GM12892 (cell line): ENCODE measurements around the gene LRRC56.
A peak's percentile ranks its signal among the peaks of the same experiment; 100 is the strongest.
"Not testable (repeated sequence)": the region's sequence is repeated elsewhere in the genome, so short reads cannot be mapped to it uniquely, and the experiment has no call there.

Source experiments
- DNase-seq: peaks from one replicate; pipeline ENCODE4 v3.0.0; 2011; ENCODE audit not compliant: insufficient read length
- FAIRE-seq: peaks from 2 replicates; lab custom pipeline; 2011; peaks lifted over from hg19 to GRCh38; lab: Jason Lieb, UNC
- POLR2A ChIP-seq: IDR thresholded peaks from 2 replicates; pipeline ENCODE4 v1.6.1; 2011; ENCODE audit warnings: low read depth, low read length, control low read depth
- POLR2AphosphoS5 ChIP-seq: IDR thresholded peaks from 2 replicates; pipeline ENCODE4 v1.6.1; 2011; ENCODE audit warnings: low read depth, low read length, control low read depth
- TAF1 ChIP-seq: IDR thresholded peaks from 2 replicates; pipeline ENCODE4 v1.6.1; 2011; ENCODE audit warnings: low read depth, mild to moderate bottlenecking, control low read depth, low read length, borderline replicate concordance

Gene LRRC56

DNA sequence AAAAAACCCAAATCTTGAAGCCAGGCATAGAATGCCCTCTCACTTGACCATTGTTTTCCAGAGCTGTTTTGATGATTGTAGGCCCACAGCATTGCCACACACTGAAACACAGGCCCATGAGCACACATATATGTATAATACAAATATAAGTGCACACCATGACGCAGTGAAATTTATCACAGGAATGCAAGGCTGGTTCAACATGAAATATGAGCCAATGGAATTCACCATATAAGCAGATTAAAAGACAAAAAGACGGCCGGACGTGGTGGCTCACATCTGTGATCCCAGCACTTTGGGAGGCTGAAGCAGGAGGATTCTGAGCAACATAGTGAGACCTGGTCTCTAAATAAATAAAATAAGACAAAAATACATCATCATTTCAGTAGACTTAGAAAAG lies 20.9 kb upstream of the LRRC56 start:
- FAIRE-seq (no peak), DNase-seq (no peak)
- TF ChIP-seq TAF1 (no peak), POLR2AphosphoS5 (no peak), POLR2A (no peak)

DNA sequence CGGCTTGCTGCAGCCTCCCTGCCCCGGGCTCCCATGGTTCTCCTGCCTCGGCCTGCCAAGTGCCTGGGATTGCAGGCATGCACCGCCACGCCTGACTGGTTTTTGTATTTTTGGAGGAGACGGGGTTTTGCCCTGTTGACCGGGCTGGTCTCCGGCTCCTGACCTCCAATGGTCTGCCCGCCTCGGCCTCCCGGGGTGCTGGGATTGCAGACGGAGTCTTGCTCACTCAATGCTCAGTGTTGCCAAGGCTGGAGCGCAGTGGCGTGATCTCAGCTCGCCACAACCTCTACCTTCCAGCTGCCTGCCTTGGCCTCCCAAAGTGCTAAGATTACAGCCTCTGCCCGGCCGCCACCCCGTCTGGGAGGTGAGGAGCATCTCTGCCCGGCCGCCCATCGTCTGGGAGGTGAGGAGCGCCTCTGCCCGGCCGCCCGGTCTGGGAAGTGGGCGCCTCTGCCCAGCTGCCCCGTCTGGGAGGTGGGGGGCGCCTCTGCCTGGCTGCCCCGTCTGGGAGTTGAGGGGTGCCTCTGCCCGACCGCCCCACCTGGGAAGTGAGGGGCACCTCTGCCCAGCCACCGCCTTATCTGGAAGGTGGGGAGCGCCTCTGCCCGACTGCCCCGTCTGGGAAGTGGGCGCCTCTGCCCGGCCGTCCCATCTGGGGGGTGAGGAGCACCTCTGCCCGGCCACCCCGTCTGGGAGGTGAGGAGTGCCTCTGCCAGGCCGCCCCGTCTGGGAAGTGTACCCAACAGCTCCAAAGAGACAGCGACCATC lies 20.2 kb upstream of the LRRC56 start:
- FAIRE-seq, DNase-seq: not testable (repeated sequence)

DNA sequence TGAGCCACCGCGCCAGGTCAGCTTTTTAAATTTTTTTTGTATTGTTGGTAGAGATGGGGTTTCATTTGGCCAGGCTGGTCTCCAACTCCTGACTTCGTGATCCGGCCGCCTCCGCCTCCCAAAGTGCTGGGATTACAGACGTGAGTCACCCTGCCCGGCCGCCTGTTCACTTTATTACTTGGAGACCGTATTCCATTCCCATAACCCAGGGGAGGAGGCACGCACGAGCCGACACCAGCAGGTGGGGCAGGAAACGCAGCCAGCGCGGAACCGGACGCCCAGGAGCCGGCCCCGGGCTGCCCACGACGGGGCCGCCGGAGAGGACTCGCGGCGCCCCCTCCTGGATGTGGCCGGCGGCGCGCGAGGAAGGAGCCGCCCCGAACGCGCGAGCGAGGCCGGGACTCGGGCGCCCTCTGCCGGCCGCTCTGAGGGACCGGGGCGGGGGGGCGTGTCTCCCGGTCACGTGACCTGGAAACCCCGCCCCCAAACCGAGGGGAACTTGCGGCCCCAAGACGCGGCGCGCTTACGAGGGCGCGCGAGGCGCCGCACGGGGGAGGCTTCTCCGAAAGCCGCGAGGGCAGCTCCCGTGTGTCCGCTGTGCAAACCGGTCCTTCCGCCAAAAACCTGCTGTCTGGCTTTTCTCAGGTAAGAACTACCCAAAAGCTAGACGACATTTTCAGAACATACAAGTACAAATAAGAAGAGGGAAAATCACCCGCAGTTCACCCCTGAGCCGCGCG lies 18.7 kb upstream of the LRRC56 start:
- no peak for TF ChIP-seq TAF1
- DNase-seq (peak; percentile 92), FAIRE-seq (peak; percentile 96)

DNA sequence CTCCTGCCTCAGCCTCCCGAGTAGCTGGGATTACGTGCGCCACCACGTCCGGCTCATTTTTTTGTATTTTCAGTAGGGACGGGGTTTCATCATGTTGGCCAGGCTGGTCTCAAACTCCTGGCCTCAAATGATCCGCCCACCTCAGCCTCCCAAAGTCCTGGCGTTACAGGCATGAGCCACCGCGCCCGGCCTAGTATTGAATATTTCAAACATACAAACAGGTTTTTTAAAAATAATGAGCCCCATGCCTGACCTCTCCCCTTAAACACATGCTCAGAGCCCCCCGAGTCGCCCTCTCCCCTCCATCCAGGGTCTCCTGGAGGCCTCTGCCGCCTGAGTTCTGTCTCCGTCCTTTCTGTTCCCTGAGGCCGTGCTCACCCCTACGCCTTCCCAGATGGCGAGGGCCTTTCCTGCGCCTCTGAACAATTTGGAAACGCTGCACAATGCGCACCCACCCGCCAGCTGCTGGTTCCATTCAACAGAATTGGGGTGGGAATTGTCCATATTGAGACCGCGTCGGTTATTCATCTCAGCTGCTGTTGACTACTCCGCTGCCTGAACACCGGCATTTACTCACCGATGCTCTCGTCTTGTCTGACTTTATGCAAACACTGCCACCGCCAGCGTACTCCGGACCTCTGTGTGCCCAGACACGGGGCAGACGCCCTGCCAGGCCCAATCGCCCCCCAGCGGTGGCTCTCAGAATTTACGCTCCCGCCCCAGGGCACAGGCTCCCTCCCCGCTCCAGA lies 16.7 kb upstream of the LRRC56 start:
- DNase-seq: no peak
- no peak for FAIRE-seq
- TF ChIP-seq POLR2A (no peak), TAF1 (no peak)

DNA sequence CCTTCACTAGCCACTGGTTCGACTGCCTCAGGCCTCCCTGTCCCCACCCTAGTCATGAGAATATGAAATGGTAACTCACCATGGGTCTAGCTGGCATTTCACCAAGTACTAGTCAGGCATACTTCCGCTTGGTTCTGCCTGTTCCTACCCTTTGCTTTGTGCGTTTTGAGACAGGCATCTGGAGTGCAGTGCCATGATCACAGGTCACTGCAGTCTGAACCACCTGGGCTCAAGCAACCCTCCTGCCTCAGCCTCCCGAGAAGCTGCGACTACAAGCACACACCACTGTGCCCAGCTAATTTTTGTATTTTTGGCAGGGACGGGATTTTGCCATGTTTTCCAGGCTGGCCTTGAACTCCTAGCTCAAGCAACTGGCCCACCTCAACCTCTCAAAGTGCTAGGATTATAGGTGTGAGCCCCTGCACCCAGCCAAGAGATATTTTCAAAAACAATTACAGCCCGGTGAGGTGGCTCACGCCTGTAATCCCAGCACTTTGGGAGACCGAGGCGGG lies 16.1 kb upstream of the LRRC56 start:
- DNase-seq: no peak
- no peak for FAIRE-seq
- TF ChIP-seq POLR2AphosphoS5 (no peak), TAF1 (no peak), POLR2A (no peak)

DNA sequence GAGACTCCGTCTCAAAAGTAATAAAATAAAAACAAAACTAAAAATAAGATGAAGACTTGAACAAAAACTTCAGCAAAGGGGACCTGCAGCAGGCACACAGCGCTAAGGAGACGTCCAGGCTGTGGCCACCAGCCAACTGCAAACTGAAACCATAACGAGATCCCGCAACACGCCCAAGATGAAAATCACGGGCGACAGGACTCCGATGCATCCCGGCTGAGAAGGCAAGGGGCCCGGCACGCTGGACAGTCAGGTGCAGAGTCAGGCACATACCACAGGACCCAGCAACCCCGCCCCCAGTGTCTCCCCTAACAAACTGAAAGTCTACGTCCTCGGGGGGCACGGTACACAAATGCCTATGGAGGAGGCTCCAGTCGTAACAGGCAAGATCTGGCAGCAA lies 11.1 kb upstream of the LRRC56 start:
- FAIRE-seq (no peak), DNase-seq (no peak)
- TF ChIP-seq TAF1 (no peak), POLR2AphosphoS5 (no peak), POLR2A (no peak)

DNA sequence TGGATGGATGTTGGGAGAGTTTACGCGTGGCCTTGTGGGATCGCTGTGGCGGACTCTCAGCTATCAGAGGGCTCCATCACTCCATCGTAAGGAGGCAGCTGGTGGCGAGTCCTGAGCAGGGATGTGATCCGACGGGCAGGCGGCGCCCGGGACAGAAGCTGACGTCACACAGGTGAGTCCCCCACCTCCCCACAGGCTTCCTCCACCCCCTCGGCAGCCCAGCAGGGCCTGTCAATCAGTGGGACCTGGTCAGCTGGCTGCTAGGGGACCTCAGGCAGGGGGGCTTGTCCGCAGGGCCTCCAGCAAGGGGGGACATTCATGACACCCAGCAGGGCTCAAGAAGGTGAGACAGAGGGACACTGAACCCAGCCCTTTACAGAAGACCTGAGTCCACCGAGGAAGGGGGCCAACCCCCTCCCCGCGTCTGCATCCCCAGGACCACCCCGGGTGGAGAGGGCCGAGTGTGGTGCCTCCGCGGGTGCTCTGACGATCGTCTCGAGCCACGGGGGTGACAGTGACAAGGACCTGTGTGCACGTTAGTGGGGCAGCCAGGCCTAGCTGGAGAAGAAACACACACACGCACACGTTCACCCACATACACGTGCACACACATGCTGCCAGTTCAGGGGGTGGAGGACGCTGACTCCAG lies 9.0 kb upstream of the LRRC56 start:
- no peak for TF ChIP-seq TAF1
- TF ChIP-seq POLR2AphosphoS5: no peak
- no peak for TF ChIP-seq POLR2A
- no peak for FAIRE-seq
- DNase-seq: no peak

DNA sequence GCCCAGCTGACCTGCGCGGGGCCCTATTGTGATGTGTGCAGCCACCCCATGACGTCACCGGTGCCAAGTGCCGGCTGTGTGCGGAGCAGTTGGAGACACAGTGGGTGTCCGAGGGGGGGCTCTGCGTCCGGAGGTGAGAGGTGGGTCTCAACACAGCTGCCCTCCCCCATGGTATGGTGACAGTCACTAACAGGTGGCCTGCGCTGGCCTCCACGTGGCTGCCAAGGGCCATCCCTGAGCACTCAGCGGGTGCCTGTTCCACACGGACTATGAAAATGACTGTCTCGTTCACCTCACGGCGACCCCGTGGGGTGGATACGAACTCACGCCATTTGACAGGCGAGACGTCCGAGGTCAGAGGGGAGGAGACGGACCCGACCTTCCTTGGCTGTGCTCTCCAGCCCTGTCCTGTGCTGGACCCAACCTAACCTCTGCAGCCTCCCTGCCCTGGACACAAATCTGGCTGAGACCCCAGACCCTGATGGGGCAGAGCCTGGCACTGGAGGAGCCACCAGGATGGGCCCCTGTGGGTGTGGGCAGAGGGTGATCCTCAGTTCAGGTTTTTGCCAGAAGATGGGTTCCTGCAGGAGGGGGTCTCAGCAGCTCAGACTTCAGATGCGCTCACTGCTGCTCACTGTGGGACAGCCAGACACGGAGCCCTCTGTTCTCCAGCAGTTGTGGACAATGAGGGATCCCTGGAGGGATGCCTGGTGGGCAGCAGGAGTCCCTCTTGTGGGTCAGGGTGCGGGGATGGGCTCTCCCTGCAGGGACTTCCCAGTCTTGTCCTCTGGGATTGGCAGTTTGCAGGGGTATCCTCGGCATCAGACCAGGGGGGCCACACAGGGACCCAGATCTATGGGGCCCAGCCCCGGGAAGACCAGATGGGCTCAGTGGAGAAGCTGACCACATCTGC lies 8.3 kb upstream of the LRRC56 start:
- FAIRE-seq: no peak
- no peak for TF ChIP-seq POLR2A
- TF ChIP-seq POLR2AphosphoS5: no peak
- no peak for TF ChIP-seq TAF1

DNA sequence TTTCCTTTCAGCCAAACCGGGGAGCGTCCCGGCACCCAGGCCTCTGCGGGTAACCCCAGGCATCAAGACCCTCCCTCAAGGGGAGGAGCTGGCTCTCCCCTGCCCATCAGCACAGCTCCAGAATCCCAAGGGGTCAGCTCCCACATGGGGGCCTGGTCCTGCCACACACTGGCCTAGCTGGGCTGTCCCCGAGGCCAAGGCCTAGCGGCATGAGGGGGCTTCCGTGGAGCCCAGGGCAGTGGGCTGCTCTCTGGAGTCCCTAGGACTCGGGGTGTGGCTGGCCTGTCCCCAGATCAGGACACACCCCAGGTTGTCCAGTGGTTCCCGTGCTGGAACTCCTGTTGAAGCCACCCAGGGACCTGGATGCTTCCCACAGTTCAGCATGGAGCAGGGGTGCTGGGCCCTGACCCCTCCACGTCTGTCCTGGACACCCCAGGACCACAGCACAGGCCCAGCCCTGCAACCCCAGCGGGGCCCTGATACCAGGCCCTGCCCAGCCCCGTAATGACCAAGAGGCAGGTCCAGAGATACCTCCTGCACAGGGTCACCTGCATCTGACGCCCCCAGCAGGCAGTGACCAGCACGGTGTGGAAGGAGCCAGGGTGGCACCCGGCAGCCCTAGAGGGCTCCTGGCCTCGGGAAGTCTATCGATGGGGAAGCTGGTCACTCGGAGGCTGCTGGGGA lies 7.5 kb upstream of the LRRC56 start:
- no peak for DNase-seq
- no peak for TF ChIP-seq POLR2AphosphoS5
- TF ChIP-seq POLR2A: no peak
- TF ChIP-seq TAF1: no peak
- FAIRE-seq: no peak

More for the DNA sequence above, 8.3 kb upstream of the LRRC56 start:
- DNase-seq: no peak
